DND-41 (cell line): ENCODE results near the gene USP24.

Experiments
- ATAC-seq: fragments of 200-7000 bp; cut with Tn5 transposase; 3 replicates; pipeline ENCODE4 v1.9.1; 2021; ENCODE audit warnings: low read depth; ENCODE audit not compliant: insufficient read depth
- DNase-seq: peaks from one replicate; pipeline ENCODE4 v3.0.0-alpha.2; 2020
- H2AFZ ChIP-seq: 2 replicates; pipeline ENCODE4 v1.6.0; 2012; ENCODE audit warnings: low read depth, low read length
- H3K27ac ChIP-seq: 2 replicates; pipeline ENCODE4 v1.5.1; 2012; ENCODE audit warnings: low read length, inconsistent platforms
- H3K27me3 ChIP-seq: fragments of 200-600 bp; sonication (generic); 2 replicates; pipeline ENCODE4 v1.6.0; 2012; ENCODE audit warnings: low read length, mild to moderate bottlenecking, inconsistent platforms; ENCODE audit not compliant: insufficient read depth, poor library complexity
- H3K36me3 ChIP-seq: 2 replicates; pipeline ENCODE4 v1.5.1; 2012; ENCODE audit warnings: low read length, inconsistent platforms; ENCODE audit not compliant: insufficient read depth
- H3K4me1 ChIP-seq: 2 replicates; pipeline ENCODE4 v1.5.1; 2012; ENCODE audit warnings: mild to moderate bottlenecking, low read length; ENCODE audit not compliant: insufficient read depth
- H3K4me2 ChIP-seq: 2 replicates; pipeline ENCODE4 v1.6.0; 2012; ENCODE audit warnings: mild to moderate bottlenecking, moderate library complexity, low read length, inconsistent platforms; ENCODE audit not compliant: insufficient read depth
- H3K4me3 ChIP-seq, 2 experiments: fragments of 200-600 bp in 1 of 2; shearing (Covaris generic) in 1 of 2; 2 replicates each; pipeline ENCODE4 v1.5.1; 2012 to 2016; ENCODE audit warnings: inconsistent platforms in 2 of 2, low read length in 2 of 2, mild to moderate bottlenecking in 2 of 2, low read depth in 1 of 2, moderate library complexity in 1 of 2
- H3K79me2 ChIP-seq: 2 replicates; pipeline ENCODE4 v1.6.0; 2012; ENCODE audit warnings: low read length, inconsistent platforms; ENCODE audit not compliant: insufficient read depth
- H3K9ac ChIP-seq: 2 replicates; pipeline ENCODE4 v1.6.0; 2012; ENCODE audit warnings: low read depth, mild to moderate bottlenecking, inconsistent platforms, low read length, moderate library complexity
- H3K9me3 ChIP-seq: 2 replicates; pipeline ENCODE4 v1.5.1; 2012; ENCODE audit warnings: low read length, moderate library complexity, mild to moderate bottlenecking, inconsistent platforms; ENCODE audit not compliant: insufficient read depth, severe bottlenecking
- H4K20me1 ChIP-seq: 2 replicates; pipeline ENCODE4 v1.6.0; 2012; ENCODE audit warnings: low read length; ENCODE audit not compliant: insufficient read depth
- EZH2 ChIP-seq: IDR thresholded peaks from 3 replicates; pipeline ENCODE4 v1.6.1; 2012; ENCODE audit warnings: borderline replicate concordance, low read depth, mild to moderate bottlenecking, moderate library complexity, low read length, inconsistent platforms; ENCODE audit not compliant: severe bottlenecking
- TF ChIP-seq, protein P1 (sequence below): IDR thresholded peaks from 2 replicates; pipeline ENCODE4 v1.5.1; 2012; ENCODE audit warnings: borderline replicate concordance, low read length, moderate library complexity, mild to moderate bottlenecking; ENCODE audit not compliant: poor library complexity, severe bottlenecking; ENCODE audit errors: extremely low read depth

The USP24 gene

DNA sequence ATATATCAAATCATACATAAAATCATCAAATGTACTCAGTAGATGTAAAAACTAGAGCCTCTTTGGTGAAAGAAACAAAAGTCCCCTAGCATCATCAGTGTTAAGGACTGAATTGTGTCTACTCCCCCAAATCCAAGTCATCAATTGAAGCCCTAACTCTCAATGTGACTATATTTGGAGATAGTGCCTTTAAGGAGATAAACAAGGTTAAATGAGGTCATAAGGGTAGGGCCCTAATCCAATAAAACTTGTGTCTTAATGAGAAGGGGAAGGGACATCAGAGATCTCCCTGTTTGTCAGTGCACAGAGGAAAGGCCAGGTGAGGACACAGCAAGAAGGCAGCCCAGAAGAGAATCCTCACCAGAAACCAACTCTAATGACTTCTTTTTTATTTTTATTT, 33.5 kb downstream of the USP24 start:
- Histone ChIP-seq H3K4me2 (no peak overlapping the region), H3K9me3 (peaks cover 13% of the 10 kb centered on the region), H3K9ac (no peak overlapping the region), H3K27ac (no peak overlapping the region), H3K4me3 (no peak overlapping the region), H3K79me2 (peaks cover 80% of the 10 kb centered on the region), H3K4me1 (no peaks in the 10 kb centered on the region), H2AFZ (no peak overlapping the region), H3K36me3 (peaks cover 17% of the 10 kb centered on the region; the same call in 1 of the 2 replicates), H3K27me3 (no peaks in the 10 kb centered on the region), H4K20me1 (peaks cover 25% of the 10 kb centered on the region; the same call in 1 of the 2 replicates)
- no peak for ATAC-seq
- TF ChIP-seq, protein P1, sequence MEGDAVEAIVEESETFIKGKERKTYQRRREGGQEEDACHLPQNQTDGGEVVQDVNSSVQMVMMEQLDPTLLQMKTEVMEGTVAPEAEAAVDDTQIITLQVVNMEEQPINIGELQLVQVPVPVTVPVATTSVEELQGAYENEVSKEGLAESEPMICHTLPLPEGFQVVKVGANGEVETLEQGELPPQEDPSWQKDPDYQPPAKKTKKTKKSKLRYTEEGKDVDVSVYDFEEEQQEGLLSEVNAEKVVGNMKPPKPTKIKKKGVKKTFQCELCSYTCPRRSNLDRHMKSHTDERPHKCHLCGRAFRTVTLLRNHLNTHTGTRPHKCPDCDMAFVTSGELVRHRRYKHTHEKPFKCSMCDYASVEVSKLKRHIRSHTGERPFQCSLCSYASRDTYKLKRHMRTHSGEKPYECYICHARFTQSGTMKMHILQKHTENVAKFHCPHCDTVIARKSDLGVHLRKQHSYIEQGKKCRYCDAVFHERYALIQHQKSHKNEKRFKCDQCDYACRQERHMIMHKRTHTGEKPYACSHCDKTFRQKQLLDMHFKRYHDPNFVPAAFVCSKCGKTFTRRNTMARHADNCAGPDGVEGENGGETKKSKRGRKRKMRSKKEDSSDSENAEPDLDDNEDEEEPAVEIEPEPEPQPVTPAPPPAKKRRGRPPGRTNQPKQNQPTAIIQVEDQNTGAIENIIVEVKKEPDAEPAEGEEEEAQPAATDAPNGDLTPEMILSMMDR: no peak
- TF ChIP-seq EZH2: no peak
- DNase-seq: no peak

DNA sequence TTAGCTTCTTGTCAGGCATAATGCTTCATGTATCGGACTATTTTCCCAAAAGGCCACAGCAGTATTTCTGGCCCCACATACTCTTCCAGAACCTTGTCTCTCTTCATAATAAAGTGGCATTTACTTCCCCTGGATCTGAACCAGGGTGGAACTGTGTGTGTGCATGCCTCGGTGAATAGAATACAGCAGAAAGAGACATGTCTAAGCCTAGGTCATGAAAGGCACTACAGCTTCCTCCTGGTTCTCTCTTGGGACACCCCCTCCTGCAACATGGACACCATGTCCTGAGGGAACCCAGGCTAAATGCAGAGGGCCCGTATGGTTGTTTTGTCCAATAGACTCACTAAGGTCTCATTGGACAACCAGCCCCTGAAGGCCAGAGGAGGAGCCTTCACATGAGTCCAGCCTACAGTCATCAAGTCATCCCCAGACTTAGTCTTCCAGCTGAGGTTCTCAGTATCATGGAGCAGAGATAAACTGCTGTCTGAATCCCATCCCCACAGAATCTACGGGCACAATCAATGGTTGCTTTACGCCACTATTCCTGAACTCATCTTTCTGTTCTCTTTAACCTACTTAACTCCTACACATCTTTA, 35.0 kb downstream of the USP24 start:
- Histone ChIP-seq H3K27ac (no peak overlapping the region), H4K20me1 (peaks cover 25% of the 10 kb centered on the region; the same call in 1 of the 2 replicates), H3K4me1 (no peaks in the 10 kb centered on the region), H2AFZ (no peak overlapping the region), H3K4me2 (no peak overlapping the region), H3K79me2 (peaks cover 66% of the 10 kb centered on the region), H3K4me3 (no peak overlapping the region), H3K9ac (no peak overlapping the region), H3K36me3 (peaks cover 16% of the 10 kb centered on the region; the same call in 1 of the 2 replicates), H3K27me3 (no peaks in the 10 kb centered on the region), H3K9me3 (peaks cover 8% of the 10 kb centered on the region)
- ATAC-seq (no peak), DNase-seq (no peak)
- TF ChIP-seq, protein P1: no peak
- TF ChIP-seq EZH2: no peak

DNA sequence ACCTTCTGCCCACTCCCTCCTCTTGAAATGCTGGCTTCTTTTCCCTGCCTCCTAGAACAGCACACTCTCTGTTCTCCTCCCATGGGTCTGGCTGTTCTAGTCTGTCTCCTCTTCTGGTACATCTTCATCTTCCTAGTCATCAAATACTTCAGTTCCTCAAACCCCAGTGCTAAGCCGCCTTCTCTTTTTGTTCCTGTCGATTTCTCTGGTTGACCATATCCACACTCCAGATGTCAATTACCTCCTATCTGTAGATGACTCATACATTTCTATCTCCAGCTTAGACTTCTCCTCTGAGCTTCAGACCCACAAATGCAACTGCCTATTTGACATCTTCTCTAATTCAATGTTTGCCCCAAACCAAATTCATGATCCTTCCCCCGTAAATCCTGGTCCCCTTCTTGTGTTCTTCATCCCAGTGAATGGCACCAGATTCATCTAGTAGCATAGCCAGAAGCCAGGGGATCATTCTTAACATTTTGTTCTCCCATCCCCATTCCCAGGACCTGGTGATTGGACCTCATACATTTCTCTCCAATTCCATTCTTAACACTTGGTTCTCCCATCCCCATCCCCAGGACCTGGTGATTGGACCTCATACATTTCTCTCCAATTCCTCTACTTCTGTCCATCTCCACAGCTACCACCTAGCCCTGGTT, 35.9 kb downstream of the USP24 start:
- H3K27ac ChIP-seq: no peak overlapping the region
- ATAC-seq (0 out of 3 replicates have a peak, but pooled peaks have one; percentile 22), DNase-seq (no peak)
- H4K20me1 ChIP-seq: peaks cover 25% of the 10 kb centered on the region; the same call in 1 of the 2 replicates
- no peaks in the 10 kb centered on the region for H3K4me1 ChIP-seq
- peaks cover 2% of the 10 kb centered on the region for H3K9me3 ChIP-seq
- H3K9ac ChIP-seq: no peak overlapping the region
- H3K4me2 ChIP-seq: no peak overlapping the region
- no peak overlapping the region for H2AFZ ChIP-seq
- TF ChIP-seq EZH2: no peak
- TF ChIP-seq, protein P1: no peak
- no peak overlapping the region for H3K4me3 ChIP-seq
- no peaks in the 10 kb centered on the region for H3K27me3 ChIP-seq
- H3K79me2 ChIP-seq: peaks cover 57% of the 10 kb centered on the region
- H3K36me3 ChIP-seq: peaks cover 14% of the 10 kb centered on the region; the same call in 1 of the 2 replicates
